ENCODE data around the gene NXPH1. TPM values are rescaled to one million over a fixed set of nuclear protein-coding genes. Genes with fewer than 3 reads are reported as not detected.

Gene NXPH1
- total RNA-seq, 1 experiment from 2014 or later, result 1.2 TPM

DNA sequence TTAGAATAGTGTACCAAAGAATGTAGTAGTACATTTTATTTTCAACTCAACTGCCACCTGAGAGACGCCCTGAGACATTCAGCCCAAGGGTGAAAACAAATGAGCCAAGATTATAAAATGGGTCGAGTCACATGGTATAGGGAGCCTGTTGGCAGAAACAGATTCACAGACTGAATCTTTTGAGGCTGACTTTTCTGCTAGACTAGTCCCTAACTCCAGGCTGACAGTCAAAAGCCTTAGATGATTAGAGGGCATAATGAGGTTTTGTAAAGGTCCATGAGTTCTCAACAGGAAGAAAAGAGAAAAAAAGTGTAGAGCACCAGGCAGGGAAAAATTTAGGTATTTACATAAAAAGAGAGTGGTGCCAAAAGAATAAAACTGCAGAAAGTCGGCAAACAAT lies 128.0 kb downstream of the NXPH1 start:
- Mint-ChIP-seq H3K4me1 (ENCODE audit: low read depth, unreplicated experiment) (no peaks in the 10 kb centered on the region), H3K36me3 (ENCODE audit: insufficient read depth, unreplicated experiment) (no peaks in the 10 kb centered on the region), H3K27me3 (ENCODE audit: insufficient read depth, unreplicated experiment) (no peaks in the 10 kb centered on the region), H3K4me3 (ENCODE audit: unreplicated experiment) (no peak overlapping the region), H3K9me3 (ENCODE audit: unreplicated experiment) (no peaks in the 10 kb centered on the region), H3K27ac (ENCODE audit: unreplicated experiment) (no peak overlapping the region)
- no peak for DNase-seq
- Histone ChIP-seq H3K4me1 (no peaks in the 10 kb centered on the region), H3K36me3 (ENCODE audit: control insufficient read depth, insufficient read depth, low read length) (no peaks in the 10 kb centered on the region), H3K9me3 (no peaks in the 10 kb centered on the region), H3K4me3 (ENCODE audit: low read depth, low read length) (no peak overlapping the region), H3K27me3 (replicated peaks; ENCODE audit: control insufficient read depth, insufficient read depth, low read length) (no peaks in the 10 kb centered on the region)
- no TSS peak for BruUV-seq (replicated peaks)
- ChIA-PET POLR2A (no interaction called here), CTCF (no interaction called here)
- intact Hi-C loops (cut with micrococcal nuclease; ENCODE audit: unreplicated experiment), result no loop called here
- TF ChIP-seq, protein P1, sequence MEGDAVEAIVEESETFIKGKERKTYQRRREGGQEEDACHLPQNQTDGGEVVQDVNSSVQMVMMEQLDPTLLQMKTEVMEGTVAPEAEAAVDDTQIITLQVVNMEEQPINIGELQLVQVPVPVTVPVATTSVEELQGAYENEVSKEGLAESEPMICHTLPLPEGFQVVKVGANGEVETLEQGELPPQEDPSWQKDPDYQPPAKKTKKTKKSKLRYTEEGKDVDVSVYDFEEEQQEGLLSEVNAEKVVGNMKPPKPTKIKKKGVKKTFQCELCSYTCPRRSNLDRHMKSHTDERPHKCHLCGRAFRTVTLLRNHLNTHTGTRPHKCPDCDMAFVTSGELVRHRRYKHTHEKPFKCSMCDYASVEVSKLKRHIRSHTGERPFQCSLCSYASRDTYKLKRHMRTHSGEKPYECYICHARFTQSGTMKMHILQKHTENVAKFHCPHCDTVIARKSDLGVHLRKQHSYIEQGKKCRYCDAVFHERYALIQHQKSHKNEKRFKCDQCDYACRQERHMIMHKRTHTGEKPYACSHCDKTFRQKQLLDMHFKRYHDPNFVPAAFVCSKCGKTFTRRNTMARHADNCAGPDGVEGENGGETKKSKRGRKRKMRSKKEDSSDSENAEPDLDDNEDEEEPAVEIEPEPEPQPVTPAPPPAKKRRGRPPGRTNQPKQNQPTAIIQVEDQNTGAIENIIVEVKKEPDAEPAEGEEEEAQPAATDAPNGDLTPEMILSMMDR (IDR thresholded peaks at IDR 0.05; ENCODE audit: insufficient read depth in 1 of 2, low read depth in 1 of 2, low read length in 1 of 2, severe bottlenecking in 1 of 2, unreplicated experiment in 1 of 2), result no peak

DNA sequence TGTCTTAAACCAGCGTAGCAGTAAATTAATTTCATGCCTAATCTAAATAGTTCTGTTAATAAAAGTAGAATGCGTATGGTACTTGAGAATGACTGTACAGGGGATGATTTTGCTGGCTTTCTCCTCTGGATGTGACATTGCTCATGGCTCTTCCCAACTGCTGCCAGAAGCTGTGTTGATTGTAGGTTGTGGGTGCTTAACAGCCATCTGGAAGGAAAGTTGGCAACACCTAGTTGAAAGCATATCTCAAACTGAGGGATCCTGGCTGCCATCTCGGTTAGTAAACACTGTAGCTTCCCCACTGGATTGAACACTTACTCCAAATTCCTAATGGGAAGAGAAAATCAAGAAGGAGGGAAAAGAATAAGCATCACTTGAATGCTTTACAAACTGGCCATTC lies 130.9 kb downstream of the NXPH1 start:
- Histone ChIP-seq H3K36me3 (ENCODE audit: control insufficient read depth, insufficient read depth, low read length) (no peaks in the 10 kb centered on the region), H3K9me3 (no peaks in the 10 kb centered on the region), H3K27me3 (replicated peaks; ENCODE audit: control insufficient read depth, insufficient read depth, low read length) (no peaks in the 10 kb centered on the region), H3K4me1 (no peaks in the 10 kb centered on the region), H3K4me3 (ENCODE audit: low read depth, low read length) (no peak overlapping the region)
- POLR2A ChIA-PET, result no interaction called here
- Mint-ChIP-seq H3K27me3 (ENCODE audit: insufficient read depth, unreplicated experiment) (no peaks in the 10 kb centered on the region), H3K4me1 (ENCODE audit: low read depth, unreplicated experiment) (no peaks in the 10 kb centered on the region), H3K27ac (ENCODE audit: unreplicated experiment) (no peak overlapping the region), H3K9me3 (ENCODE audit: unreplicated experiment) (no peaks in the 10 kb centered on the region), H3K36me3 (ENCODE audit: insufficient read depth, unreplicated experiment) (no peaks in the 10 kb centered on the region), H3K4me3 (ENCODE audit: unreplicated experiment) (no peak overlapping the region)
- no TSS peak for BruUV-seq (replicated peaks)
- TF ChIP-seq, protein P1 (IDR thresholded peaks at IDR 0.05; ENCODE audit: insufficient read depth in 1 of 2, low read depth in 1 of 2, low read length in 1 of 2, severe bottlenecking in 1 of 2, unreplicated experiment in 1 of 2), result no peak
- intact Hi-C loops (cut with micrococcal nuclease; ENCODE audit: unreplicated experiment), result no loop called here
- CTCF ChIA-PET, result no interaction called here
- DNase-seq, result no peak

DNA sequence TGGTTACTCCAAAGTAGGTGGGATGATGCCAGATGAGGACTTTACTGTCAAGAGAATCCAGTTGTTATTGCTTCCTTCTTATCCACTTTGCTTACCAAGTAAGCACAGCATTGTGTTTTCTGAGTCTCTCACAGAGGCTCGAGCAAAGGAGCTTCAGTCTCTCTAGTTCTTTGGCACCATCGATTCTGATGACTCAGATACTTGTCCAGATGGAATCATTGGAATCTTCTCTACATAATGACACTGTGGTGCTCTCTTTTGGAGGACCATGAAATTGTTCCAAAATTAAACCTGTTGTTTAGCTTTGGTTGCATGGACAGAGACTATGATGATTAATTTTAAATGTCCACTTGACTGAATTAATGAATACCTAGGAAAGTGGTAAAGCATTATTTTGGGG lies 132.6 kb downstream of the NXPH1 start:
- ChIA-PET POLR2A (no interaction called here), CTCF (no interaction called here)
- H3K27ac Mint-ChIP-seq (ENCODE audit: unreplicated experiment), result no peak overlapping the region
- no TSS peak for BruUV-seq (replicated peaks)
- no peak for DNase-seq
- peaks cover 10% of the 10 kb centered on the region for H3K9me3 Mint-ChIP-seq (ENCODE audit: unreplicated experiment)
- Histone ChIP-seq H3K36me3 (ENCODE audit: control insufficient read depth, insufficient read depth, low read length) (no peaks in the 10 kb centered on the region), H3K9me3 (no peaks in the 10 kb centered on the region), H3K4me1 (peaks cover 9% of the 10 kb centered on the region; the same call in 1 of the 2 replicates), H3K4me3 (ENCODE audit: low read depth, low read length) (no peak overlapping the region), H3K27me3 (replicated peaks; ENCODE audit: control insufficient read depth, insufficient read depth, low read length) (no peaks in the 10 kb centered on the region)
- intact Hi-C loops (cut with micrococcal nuclease; ENCODE audit: unreplicated experiment), result loop anchor here (5.0 kb wide), 1 partner anchor 129 kb away; no protein-coding TSS in a partner anchor
- no peak overlapping the region for H3K4me3 Mint-ChIP-seq (ENCODE audit: unreplicated experiment)
- no peaks in the 10 kb centered on the region for H3K36me3 Mint-ChIP-seq (ENCODE audit: insufficient read depth, unreplicated experiment)
- H3K4me1 Mint-ChIP-seq (ENCODE audit: low read depth, unreplicated experiment), result peaks cover 9% of the 10 kb centered on the region
- TF ChIP-seq, protein P1 (IDR thresholded peaks at IDR 0.05; ENCODE audit: insufficient read depth in 1 of 2, low read depth in 1 of 2, low read length in 1 of 2, severe bottlenecking in 1 of 2, unreplicated experiment in 1 of 2), result no peak
- no peaks in the 10 kb centered on the region for H3K27me3 Mint-ChIP-seq (ENCODE audit: insufficient read depth, unreplicated experiment)

Measured in Caco-2 (cell line).